Muscle of arm (tissue), 12 donors: ENCODE data around the gene CLPTM1L. TPM values are rescaled to one million over a fixed set of nuclear protein-coding genes. Genes with fewer than 3 reads are reported as not detected.
"Not testable (repeated sequence)": the region's sequence is repeated elsewhere in the genome, so short reads cannot be mapped to it uniquely, and the experiment has no call there.

Experiments
- DNase-seq: peaks from one replicate; pipeline ENCODE4 v3.0.0-alpha.2; 2013
- polyA plus RNA-seq, 12 donors: library from polyadenylated mRNA; unstranded; fragments of 120-200 nt; gene quantifications; one replicate each; pipeline ENCODE4 v1.2.1, GENCODE V29; 2013; ENCODE audit not compliant: insufficient read length in 12 of 12

The CLPTM1L gene
- polyA plus RNA-seq, 12 donors: 25.9 to 65.9 (median 55.9) TPM; not detected in 1

DNA sequence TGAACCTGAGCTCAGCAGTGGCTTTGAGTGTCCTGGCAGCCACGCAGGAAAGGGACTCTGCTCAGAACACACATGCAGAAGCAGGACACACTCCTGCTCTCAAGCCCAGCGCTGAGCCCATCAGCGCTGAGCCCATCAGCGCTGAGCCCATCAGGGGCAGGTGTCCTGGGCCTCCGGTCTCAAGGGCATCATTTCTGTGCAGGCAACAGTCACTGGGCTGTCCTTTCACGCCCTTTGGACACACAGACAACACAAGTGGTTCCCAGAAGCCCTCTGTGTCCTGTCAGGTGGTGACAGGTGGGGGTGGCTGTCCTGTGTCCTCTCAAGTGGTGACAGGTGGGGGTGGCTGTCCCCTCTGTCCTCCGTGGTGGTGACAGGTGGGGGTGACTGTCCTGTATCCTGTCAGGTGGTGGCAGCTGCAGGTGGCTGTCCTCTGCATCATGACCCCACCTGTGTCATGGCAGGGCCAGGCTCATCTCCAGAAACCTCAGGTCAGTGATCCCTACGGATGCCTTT, 39.0 kb upstream of the CLPTM1L start:
- DNase-seq: no peak

DNA sequence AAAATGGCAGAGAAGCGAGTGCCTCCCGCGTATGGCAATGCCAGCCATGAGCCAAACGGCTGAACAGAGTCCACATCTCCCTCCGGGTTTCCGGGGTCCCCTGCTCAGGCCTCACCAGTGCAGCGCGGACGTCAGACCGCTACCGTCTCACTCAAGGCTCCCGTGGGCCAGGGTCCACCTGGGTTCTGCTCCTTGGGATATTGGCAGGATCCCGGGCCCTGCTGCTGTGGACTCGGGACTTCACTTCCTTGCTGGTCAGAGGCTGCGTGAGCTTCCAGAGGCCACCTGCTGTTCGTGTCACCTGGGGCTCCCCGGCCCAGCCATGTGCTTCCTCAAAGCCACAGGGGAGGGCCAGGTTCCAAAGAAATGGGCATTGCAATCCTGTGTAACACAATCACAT, 38.4 kb upstream of the CLPTM1L start:
- no peak for DNase-seq

DNA sequence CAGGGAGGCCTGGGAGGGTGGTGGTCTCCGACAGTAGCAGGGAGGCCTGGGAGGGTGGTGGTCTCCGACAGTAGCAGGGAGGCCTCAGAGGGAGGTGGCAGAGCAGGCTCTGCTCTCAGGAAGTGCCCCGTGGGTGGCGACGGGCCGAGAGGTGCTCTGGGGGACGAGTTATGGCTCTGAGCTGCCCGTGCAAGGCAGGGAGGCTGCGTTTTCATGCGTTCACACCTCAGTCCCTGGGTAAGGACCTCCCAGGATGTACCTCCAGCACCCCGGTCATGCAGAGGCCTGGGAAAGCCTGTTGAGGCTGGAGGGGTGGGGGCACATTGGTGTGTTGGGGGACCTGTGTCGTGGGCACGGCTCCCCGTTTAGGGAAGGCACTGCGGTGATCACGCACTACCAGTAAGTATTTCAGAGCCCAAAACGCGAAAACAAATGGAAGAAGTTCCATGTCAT, 37.4 kb upstream of the CLPTM1L start:
- DNase-seq: no peak

DNA sequence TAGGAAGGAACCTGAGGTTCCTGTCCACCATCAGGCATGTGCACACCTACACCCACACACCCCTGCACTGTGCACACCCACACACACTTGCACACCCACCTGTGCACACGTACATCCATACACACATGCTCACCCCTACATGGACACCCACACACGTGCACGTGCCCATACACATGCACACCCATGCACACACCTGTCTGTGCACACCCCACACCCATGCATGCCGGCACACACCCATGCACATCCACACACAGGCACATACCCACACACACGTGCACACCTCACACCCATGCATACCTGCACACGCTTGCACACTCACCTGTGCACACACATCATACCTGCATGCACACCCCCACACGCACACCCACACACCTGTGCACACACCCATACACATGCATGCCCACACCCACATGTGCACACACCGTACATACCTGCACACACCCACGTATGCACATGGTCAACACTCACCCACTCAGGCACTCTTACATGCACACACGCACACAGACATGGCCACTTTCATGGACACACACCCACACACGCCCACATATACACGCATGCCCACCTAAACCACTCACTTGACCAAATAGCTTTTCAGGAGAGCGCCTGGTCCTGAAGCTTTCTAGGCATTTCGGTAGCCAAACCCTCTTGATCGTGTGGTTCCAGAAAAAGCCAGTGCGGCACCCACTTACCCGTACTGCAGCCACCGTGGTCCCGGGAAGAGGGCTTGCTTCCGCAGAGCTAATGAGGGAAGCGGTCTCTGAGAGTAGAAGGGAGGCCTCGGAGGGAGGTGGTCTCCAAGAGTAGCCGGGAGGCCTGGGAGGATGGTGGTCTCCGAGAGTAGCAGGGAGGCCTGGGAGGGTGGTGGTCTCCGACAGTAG, 36.7 kb upstream of the CLPTM1L start:
- DNase-seq: no peak

DNA sequence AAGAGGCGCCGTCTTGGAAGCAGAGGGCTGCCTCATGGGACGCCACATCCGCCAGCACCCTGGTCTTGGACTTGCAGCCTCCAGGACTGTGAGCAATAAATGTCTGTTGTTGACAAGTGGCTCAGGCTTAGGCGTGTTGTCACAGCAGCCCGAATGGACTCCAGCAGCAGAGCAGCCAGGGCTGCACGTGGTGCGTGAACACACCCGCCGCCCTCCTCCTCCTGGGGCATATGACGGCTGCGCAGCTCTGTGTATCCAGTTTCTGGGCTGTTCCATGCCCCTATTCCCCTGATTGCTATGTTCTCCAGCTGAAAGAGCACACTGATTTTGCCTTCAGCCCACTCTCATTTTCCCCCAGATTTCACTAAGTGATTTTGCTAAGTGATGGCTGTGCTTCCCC, 36.0 kb upstream of the CLPTM1L start:
- peak; percentile 19 for DNase-seq

DNA sequence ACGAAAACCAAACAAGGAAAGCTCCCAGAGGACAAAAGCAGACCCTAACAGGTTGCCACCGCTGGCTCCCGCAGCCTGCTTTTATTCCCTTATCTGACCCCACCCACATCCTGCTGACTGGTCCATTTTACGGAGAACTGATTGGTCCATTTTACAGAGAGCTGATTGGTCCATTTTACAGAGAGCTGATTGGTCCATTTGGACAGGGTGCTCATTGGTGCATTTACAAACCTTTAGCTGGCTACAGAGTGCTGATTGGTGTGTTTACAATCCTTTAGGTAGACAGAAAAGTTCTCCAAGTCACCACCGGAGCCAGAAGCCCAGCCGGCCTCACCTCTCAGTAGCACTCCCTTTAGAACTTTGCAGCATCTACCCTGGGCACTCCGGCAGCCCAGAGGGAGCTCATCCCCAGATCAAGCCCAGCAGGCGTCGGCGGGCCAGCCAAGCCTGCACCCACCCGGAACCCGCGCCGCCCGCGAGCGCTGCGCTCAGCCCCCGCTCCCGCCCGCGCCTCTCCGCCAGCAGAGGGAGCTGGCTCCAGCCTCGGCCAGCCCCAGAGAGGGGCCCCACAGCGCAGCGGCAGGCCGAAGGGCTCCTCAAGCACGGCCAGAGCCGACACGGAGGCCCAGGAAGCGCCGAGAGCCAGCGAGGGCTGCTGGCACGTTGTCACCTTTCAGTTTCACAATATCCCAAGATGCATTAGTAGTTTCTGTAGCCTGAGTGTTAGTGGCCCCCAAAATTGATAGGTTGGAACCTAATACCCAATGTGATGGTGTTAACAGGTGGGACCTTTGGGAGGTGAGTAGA, 35.3 kb upstream of the CLPTM1L start:
- DNase-seq: peak; percentile 24

DNA sequence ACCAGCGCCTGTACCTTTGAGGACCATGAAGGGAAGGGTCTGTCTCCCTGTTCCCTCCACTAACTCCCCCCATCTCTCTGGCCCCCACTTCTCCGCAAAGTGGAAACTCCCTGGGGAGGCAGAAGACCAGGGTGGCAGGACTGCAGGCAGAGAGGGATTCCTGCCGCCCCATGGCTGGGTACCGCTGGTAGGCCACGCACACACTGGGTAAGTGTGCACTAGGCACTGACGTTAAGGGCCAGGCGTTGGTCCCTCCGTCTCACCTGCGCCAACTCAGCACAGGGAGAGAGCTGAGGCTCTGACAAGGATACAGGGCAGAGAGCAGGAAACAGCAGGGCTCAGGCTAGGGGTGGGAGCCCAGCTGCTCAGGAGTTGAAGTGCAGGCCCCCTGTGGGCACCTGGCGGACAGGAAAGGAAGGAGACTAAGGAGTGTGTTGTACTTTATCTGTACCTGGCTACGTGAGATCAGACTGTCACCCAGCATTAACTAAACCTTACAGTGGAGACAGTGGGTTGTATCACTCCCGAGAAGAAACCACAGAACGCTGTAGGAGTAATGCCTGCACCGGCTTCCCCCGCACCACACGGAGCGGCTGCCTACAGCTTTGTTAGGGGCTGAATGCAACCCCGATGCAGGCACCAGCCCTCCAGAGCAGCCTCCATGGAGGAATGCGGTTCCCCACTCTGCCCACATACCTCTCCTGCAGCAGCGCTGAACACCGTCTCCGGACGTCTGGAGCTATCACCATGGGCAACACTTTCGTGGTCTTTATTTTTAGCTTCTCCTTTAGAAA, 34.2 kb upstream of the CLPTM1L start:
- no peak for DNase-seq

DNA sequence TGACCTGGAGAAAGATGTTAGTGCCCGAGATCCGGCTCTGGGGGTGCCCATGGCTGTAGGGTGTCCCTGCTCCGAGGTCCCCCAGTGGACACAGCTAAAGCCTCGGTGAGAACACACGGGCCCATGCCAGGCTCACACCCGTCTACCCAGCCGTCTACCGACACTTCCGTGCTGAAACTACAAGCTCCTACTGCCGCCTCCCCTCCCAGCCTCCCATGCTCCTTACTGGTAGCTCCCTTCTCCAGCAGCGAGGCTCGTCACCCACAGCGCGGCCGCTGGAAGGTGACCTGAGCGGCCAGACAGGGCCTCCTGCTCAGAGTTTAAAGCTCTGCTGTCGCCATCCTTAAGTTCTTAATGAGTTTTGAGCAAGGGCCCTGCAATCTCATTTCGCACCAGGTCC, 33.2 kb upstream of the CLPTM1L start:
- no peak for DNase-seq

DNA sequence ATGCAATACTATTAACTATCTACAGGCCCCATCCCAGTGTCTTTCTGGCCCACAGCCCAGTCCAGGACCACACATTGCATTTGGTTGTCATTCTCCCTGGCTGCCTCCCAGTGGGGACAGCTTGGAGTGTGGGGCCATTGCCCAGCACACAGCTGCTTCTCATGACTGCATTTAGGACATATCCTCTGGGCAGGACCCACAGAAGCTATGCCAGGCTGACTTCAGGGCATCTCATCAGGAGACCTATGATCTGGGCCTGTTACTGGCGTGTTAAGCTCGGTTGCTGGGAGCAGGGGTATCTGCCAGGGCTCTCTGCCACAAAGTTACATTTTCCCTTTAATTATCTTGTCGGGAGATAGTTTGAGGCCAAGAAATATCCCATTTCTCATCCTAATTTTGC, 32.1 kb upstream of the CLPTM1L start:
- DNase-seq: no peak

DNA sequence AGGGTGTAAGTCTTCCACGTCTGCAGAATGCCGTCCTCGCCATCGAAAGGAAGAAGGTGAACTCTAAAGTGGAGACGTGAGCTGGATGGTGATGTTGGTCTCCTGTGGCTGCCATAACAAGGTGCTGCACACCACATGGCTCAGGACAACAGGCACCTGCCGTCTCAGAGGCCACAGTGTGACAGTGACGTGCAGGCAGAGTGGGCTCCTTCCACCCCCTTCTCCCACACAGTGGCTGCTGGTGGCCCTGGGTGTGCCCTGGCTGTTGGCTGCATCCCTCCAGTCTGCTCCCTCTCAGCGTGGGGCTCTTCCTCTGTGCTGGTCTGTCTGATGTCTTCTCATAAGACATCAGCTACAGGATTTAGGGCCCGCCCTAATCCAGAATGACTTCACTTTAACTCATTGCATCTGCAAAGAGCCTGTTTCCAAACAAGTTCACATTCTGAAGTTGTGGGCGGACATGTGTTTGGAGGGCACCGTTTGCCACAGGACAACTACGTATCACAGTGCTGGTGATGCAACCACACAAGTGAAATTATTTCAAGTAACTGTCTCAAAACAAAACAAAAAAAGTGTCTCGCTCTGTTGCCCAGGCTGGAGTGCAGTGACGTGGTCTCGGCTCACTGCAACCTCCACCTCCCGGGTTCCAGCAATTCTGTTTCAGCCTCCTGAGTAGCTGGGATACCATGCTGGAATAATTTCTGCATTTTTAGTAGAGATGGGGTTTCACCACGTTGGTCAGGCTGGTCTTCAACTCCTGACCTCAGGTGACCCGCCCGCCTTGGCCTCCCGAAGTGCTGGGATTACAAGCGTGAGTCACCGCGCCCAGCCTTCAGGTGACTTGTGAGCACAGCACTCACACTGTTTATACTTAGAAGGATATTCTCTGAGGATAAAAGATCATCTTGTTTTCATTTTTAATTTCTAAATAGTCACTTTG, 31.2 kb upstream of the CLPTM1L start:
- DNase-seq: no peak

DNA sequence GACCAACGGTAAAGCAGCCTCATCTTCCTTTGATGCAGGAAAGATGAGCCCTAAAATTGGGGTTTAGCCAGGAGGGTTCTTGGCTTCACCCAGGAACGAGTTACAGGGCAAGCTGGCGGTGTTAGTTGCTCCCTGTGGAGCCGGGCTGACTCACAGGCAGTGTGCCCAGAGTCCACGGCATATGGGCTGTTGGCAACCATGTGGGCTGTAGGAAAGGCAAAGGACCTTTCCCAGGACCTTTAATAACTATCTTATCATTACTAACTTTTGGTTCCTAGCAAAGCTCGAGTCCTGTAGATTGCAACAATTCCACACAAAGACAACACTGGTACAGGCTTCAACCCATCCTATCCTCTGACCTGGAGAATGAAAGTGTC, 29.8 kb upstream of the CLPTM1L start:
- DNase-seq: no peak

DNA sequence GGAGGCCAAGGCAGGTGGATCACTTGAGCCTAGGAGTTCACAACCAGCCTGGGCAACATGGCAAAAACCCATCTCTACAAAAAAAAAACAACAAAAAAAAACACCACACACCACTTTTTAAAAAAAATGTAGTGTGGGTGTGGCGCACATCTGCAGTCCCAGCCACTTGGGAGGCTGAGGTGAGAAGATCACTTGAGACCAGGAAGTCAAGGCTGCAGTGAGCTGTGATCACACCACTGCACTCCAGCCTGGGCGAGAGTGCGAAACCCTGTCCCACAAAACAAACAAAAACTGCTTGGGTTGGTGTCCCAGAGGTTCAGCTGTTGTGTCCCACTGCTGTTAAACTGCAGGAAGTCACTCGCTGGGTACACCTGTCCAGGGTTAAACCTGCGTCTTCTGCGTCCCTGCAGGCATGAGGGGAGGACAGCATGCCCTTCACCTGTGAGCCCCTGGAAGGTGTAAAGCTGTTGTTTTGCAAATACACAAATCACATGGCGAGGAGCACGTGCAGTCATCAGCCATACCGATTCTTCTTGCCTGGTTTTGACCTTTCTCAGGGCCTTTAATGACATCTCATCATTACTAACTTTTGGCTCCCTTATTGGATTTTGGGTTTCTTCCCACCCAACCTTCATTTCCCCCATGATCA, 29.3 kb upstream of the CLPTM1L start:
- no peak for DNase-seq

DNA sequence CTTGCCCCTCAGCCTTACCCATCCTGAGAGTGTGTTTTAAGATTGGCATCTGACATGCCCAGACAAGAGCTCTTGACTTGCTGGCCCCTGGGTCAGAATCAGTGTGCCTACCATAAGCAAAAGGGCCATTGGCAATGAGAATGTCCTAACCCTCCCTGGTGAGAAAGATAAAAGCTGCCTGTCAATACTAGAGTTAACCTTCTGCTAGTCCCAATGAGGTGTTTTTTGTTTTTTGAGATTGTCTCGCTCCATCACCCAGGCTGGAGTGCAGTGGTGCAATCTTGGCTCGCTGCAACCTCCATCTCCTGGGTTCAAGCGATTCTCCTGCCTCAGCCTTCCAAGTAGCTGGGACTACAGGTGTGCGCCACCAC, 27.1 kb upstream of the CLPTM1L start:
- not testable (repeated sequence) for DNase-seq

DNA sequence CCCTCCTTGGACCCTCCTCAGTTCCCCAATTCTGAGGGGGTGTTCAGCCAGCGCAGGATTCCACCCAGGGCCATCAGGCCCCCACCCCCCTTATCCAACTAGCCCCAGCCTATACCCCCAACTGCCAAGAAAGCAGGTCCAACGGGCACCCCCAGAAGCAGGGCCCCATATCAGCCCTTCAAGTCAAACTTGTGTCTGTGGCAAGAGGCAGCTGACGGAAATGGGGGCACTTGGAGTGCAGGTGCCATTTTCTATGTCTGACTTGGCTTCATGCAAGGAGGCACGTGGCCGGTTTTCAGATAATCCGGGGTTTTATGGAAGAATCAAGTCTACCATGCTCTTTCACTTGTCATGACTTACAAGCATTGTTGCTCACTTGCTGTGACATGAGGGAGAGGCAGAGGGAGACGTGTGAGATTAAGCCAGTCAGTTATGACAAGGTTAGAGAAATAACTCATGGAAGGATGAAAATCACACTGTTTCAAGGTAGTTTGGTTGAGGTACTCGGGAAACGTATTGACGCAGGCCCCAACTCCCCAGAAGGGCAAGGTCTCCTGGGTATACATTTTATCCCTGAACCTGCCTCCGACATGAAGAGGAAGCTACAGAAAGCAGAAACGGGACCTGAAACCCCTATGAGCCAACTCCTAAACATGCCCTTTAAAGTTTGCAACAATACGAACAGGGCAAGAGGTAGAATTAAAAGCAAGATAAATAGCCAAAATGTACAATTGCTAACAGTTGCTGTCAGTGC, 26.5 kb upstream of the CLPTM1L start:
- no peak for DNase-seq

DNA sequence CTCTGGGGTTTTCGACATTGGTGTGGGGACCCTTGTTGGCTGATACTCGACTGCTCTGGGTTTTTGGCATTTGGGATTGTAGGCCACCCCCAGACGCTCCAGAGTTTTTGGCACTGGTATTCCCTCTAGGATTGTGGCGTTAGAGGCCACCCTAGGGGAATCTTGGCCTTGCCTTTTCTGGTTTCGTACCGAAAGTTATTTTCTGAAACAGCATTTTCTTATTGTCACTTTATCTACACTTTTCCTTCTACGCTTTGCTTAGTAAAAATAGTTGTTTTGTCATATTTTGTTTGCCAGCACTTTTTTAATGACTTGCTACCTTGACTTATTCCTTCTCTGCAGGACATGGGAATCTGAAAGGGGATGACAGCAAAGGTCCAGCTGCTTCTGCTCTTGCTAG, 25.1 kb upstream of the CLPTM1L start:
- DNase-seq: no peak

DNA sequence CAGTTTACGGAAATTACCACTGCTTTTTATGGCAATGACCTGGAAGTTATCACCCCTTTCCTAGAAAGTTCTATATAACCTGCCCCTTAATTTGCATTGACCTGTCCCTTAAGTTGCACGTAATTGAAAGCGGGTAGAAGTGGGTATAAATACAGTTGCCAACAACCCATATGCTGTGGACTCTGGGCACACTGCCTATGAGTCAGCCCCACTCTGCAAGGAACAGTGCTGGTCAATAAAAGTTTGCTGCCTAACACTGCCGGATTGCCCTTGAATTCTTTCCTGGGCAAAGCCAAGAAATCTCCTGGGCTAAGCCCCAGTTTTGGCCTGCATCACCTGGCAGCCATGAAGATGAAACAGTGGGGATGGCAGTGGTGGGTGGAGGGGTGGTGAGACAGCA, 23.9 kb upstream of the CLPTM1L start:
- DNase-seq: no peak

DNA sequence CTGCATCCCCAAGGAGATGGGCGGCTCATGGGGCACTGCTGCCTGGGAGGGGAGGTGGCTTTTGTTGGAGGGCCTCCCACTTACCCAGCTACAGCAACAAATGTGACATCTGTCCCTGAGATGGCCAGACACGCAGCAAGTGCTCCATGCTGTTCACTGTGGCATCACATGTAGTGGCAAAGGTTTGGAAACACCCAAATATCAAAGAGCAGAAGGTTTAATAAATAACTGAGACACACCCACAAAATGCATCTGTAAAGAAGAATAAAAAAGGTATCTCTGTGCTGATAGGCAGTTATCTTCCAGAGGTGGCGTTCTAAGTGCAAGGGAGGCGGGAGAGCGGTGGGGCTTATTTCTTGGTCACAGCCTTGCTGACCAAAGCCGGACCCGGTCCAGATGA, 23.3 kb upstream of the CLPTM1L start:
- no peak for DNase-seq

DNA sequence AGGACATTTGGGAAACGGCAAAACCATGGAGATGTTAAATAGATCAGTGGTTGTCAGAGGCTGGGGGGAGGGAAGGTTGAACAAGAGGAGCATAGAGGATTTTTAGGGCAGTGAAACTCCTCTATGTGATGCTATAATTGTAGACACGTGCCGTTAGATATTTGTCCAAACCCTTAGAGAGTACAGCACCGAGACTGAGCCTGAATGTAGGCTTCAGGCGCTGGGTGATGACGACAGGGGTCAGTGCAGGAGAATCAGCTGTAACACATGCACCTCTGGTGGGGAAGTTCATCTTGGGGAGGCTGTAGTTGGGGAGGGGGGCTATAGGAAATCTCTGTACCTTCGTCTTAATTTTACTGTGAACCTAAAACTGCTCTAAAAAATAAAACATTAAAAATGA, 22.2 kb upstream of the CLPTM1L start:
- DNase-seq: no peak

DNA sequence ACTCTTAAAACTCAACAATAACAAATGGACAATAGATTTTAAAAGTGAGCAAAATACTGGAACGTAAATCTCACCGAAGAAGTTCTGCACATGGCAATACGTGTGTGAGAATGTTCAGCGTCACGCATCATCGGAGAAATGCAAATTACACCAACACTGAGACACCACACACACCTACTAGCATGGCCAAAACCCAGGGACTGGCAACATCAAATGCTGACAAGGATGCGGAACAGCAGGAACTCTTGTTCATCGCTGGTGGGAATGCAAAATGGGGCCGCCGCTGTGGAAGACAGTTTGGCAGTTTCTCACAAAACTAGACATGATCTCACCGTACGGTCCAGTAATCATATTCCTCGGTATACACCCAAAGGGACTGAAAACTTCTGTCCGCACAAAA, 21.6 kb upstream of the CLPTM1L start:
- DNase-seq: no peak

DNA sequence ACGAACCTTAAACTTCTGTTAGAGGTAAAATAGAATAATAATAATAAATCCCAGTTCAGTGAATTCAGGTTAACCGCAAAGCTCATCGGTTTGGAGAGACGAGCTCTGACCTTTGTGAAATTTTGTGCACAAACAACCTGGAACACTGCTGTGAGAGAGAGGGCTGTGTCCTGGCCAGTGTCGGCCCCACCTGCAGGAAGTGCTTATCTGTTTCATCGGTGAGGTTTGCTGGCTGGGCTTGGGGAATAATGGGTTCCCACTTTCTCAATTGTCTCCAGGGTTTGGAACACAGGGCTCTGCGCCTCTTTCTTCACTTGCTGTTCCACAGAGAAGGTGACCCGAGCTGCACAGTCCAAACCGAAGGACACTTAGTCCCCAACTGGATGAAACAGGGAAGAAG, 19.3 kb upstream of the CLPTM1L start:
- DNase-seq: no peak
